IMR-90 (cell line): Measurements from ENCODE around the gene MSI2. TPM values are rescaled to one million over a fixed set of nuclear protein-coding genes. Genes with fewer than 3 reads are reported as not detected.

Source experiments
- ATAC-seq: fragments of 200-7000 bp; cut with Tn5 transposase; 2 replicates; pipeline ENCODE4 v1.9.1; 2020; ENCODE audit warnings: low read depth, mild to moderate bottlenecking, moderate library complexity
- BruUV-seq: library from RNA; stranded (reverse); fragments of 400-500 nt; replicated peaks from 2 replicates; lab custom pipeline; 2021; lab: Mats Ljungman, UMichigan
- CTCF ChIA-PET: fragments of 300-600 bp; formaldehyde crosslinking; extraction: SDS; loops from one replicate; lab custom pipeline; 2021; ENCODE audit warnings: antibody characterized with exemption; lab: Yijun Ruan, JAX
- POLR2A ChIA-PET: fragments of 300-600 bp; sonication (Branson Sonifier 250); formaldehyde crosslinking; loops from one replicate; lab custom pipeline; 2022; ENCODE audit warnings: antibody characterized with exemption; ENCODE audit not compliant: unreplicated experiment; lab: Charles Lee
- DNase-seq: peaks from one replicate; pipeline ENCODE4 v3.0.0; 2013
- H2AFZ ChIP-seq: replicated peaks from 2 replicates; pipeline ENCODE3; 2013; ENCODE audit warnings: low read length, mild to moderate bottlenecking; ENCODE audit not compliant: poor library complexity
- H2AK5ac ChIP-seq: 2 replicates; pipeline ENCODE4 v1.6.1; 2013; ENCODE audit warnings: low read depth, low read length, inconsistent platforms
- H2AK9ac ChIP-seq: replicated peaks from 2 replicates; pipeline ENCODE3; 2013; ENCODE audit warnings: mild to moderate bottlenecking, low read depth, low read length, moderate library complexity; ENCODE audit not compliant: poor library complexity
- H2BK120ac ChIP-seq: 2 replicates; pipeline ENCODE4 v1.6.1; 2013; ENCODE audit warnings: low read depth, low read length, inconsistent platforms
- H2BK15ac ChIP-seq: 3 replicates; pipeline ENCODE4 v1.6.1; 2013; ENCODE audit warnings: low read depth, low read length, inconsistent platforms
- H2BK20ac ChIP-seq: 2 replicates; pipeline ENCODE4 v1.6.1; 2013; ENCODE audit warnings: low read depth, mild to moderate bottlenecking, inconsistent platforms, low read length, moderate library complexity
- H2BK5ac ChIP-seq: 2 replicates; pipeline ENCODE4 v1.6.1; 2013; ENCODE audit warnings: mild to moderate bottlenecking, low read depth, low read length, inconsistent platforms; ENCODE audit not compliant: poor library complexity, severe bottlenecking
- H3K14ac ChIP-seq: replicated peaks from 2 replicates; pipeline ENCODE4 v1.6.1; 2013; ENCODE audit warnings: low read depth, low read length, inconsistent platforms
- H3K18ac ChIP-seq: 2 replicates; pipeline ENCODE4 v1.6.1; 2013; ENCODE audit warnings: low read depth, low read length, control low read depth
- H3K23ac ChIP-seq: 2 replicates; pipeline ENCODE4 v1.6.1; 2013; ENCODE audit warnings: low read depth, low read length, inconsistent platforms
- H3K27ac ChIP-seq: 2 replicates; pipeline ENCODE4 v1.5.1; 2013; ENCODE audit warnings: mild to moderate bottlenecking, control low read depth, low read length; ENCODE audit not compliant: insufficient read depth
- H3K27me3 ChIP-seq: 2 replicates; pipeline ENCODE4 v1.6.1; 2013; ENCODE audit warnings: low read length; ENCODE audit not compliant: control insufficient read depth, insufficient read depth
- H3K36me3 ChIP-seq: 2 replicates; pipeline ENCODE4 v1.6.1; 2013; ENCODE audit warnings: low read length, mixed read lengths; ENCODE audit not compliant: control insufficient read depth, insufficient read depth
- H3K4ac ChIP-seq: 2 replicates; pipeline ENCODE4 v1.6.1; 2013; ENCODE audit warnings: low read depth, low read length, inconsistent platforms
- H3K4me1 ChIP-seq: 2 replicates; pipeline ENCODE4 v1.6.1; 2013; ENCODE audit warnings: low read length, mixed read lengths; ENCODE audit not compliant: control insufficient read depth, insufficient read depth
- H3K4me2 ChIP-seq: 2 replicates; pipeline ENCODE4 v1.6.1; 2013; ENCODE audit warnings: low read depth, mild to moderate bottlenecking, control low read depth, low read length, moderate library complexity
- H3K4me3 ChIP-seq: 2 replicates; pipeline ENCODE4 v1.5.1; 2013; ENCODE audit warnings: low read depth, mild to moderate bottlenecking, control low read depth, low read length, moderate library complexity; ENCODE audit not compliant: insufficient read depth
- H3K56ac ChIP-seq: 2 replicates; pipeline ENCODE4 v1.6.1; 2013; ENCODE audit warnings: low read length, inconsistent platforms; ENCODE audit not compliant: insufficient read depth; ENCODE audit errors: extremely low read depth
- H3K79me1 ChIP-seq, 2 experiments: 2 replicates each; pipeline ENCODE4 v1.6.1; 2013; ENCODE audit warnings: low read length in 2 of 2, inconsistent platforms in 1 of 2, low read depth in 1 of 2
- H3K9ac ChIP-seq: 2 replicates; pipeline ENCODE4 v1.6.1; 2013; ENCODE audit warnings: low read depth, low read length, control low read depth
- H3K9me1 ChIP-seq: 2 replicates; pipeline ENCODE4 v1.6.1; 2013; ENCODE audit warnings: low read length, inconsistent platforms; ENCODE audit not compliant: insufficient read depth
- H3K9me3 ChIP-seq: 2 replicates; pipeline ENCODE4 v1.6.1; 2013; ENCODE audit warnings: low read length; ENCODE audit not compliant: control insufficient read depth, insufficient read depth
- H4K20me1 ChIP-seq: 2 replicates; pipeline ENCODE4 v1.6.1; 2013; ENCODE audit warnings: low read length, inconsistent platforms; ENCODE audit not compliant: insufficient read depth
- H4K5ac ChIP-seq: 2 replicates; pipeline ENCODE4 v1.6.1; 2013; ENCODE audit warnings: mild to moderate bottlenecking, low read depth, low read length, control low read depth
- H4K8ac ChIP-seq, 2 experiments: 2 replicates each; pipeline ENCODE4 v1.6.1; 2013; ENCODE audit warnings: low read depth in 2 of 2, low read length in 2 of 2, control low read depth in 1 of 2, inconsistent platforms in 1 of 2
- H4K91ac ChIP-seq: 2 replicates; pipeline ENCODE4 v1.6.1; 2013; ENCODE audit warnings: low read depth, low read length, inconsistent platforms; ENCODE audit not compliant: insufficient read depth
- BHLHE40 ChIP-seq: fragments of 150-350 bp; IDR thresholded peaks from 2 replicates; pipeline ENCODE4 v1.6.1; 2016; ENCODE audit warnings: mild to moderate bottlenecking, low read depth, low read length
- CHD1 ChIP-seq: IDR thresholded peaks from 2 replicates; pipeline ENCODE4 v1.6.1; 2012; ENCODE audit warnings: low read depth, low read length, improper control_type of control experiment
- CTCF ChIP-seq: conservative IDR thresholded peaks from 2 replicates; pipeline ENCODE4 v1.5.1; 2012; ENCODE audit warnings: mild to moderate bottlenecking, low read depth, low read length, improper control_type of control experiment
- ELK1 ChIP-seq: fragments of 150-350 bp; IDR thresholded peaks from 2 replicates; pipeline ENCODE4 v1.6.1; 2016; ENCODE audit warnings: low read depth, mild to moderate bottlenecking, low read length, moderate library complexity, borderline replicate concordance
- FOS ChIP-seq: fragments of 150-350 bp; IDR thresholded peaks from 2 replicates; pipeline ENCODE4 v1.6.1; 2016; ENCODE audit warnings: low read depth, low read length
- MAFK ChIP-seq: IDR thresholded peaks from 2 replicates; pipeline ENCODE4 v1.6.1; 2012; ENCODE audit warnings: low read depth, low read length, improper control_type of control experiment
- MXI1 ChIP-seq: IDR thresholded peaks from 2 replicates; pipeline ENCODE4 v1.6.1; 2012; ENCODE audit warnings: low read depth, mild to moderate bottlenecking, low read length, moderate library complexity, borderline replicate concordance
- NFE2L2 ChIP-seq: fragments of 150-350 bp; IDR thresholded peaks from 2 replicates; pipeline ENCODE4 v1.6.1; 2016; ENCODE audit warnings: low read depth, mild to moderate bottlenecking, low read length
- POLR2A ChIP-seq: IDR thresholded peaks from 2 replicates; pipeline ENCODE4 v1.6.1; 2012; ENCODE audit warnings: mild to moderate bottlenecking, low read depth, low read length
- RCOR1 ChIP-seq: IDR thresholded peaks from 2 replicates; pipeline ENCODE4 v1.6.1; 2012; ENCODE audit warnings: mild to moderate bottlenecking, low read length, improper control_type of control experiment; ENCODE audit not compliant: insufficient replicate concordance
- WGBS, 2 experiments: methylation state at CpG; one replicate each; pipeline versions ENCODE4 v1.1.5 to v1.1.7; 2013; ENCODE audit warnings: missing lambda C conversion rate in 2 of 2; ENCODE audit not compliant: insufficient read length in 1 of 2; ENCODE audit errors: extremely low coverage in 2 of 2; 5-methylcytosine and 5-hydroxymethylcytosine counted together
- dilution Hi-C: fragments of 300-500 bp; cut with HindIII; formaldehyde crosslinking; loops from one replicate; pipeline ENCODE4 v1.14.3; 2018; ENCODE audit warnings: low sequenced_read_pairs; ENCODE audit not compliant: unreplicated experiment
- in situ Hi-C: fragments of 300-500 bp; cut with MboI; formaldehyde crosslinking; loops from 3 replicates; pipeline ENCODE4 v1.14.3; 2019; ENCODE audit warnings: low sequenced_read_pairs, inconsistent platforms, mixed read lengths
- intact Hi-C: fragments of 100-400 bp; cut with micrococcal nuclease; formaldehyde crosslinking; loops from 2 replicates; pipeline ENCODE4 v1.10.0; 2022
- polyA plus RNA-seq, 3 experiments: library from polyadenylated mRNA; depleted of rRNA; stranded (reverse); fragments of >200 nt; gene quantifications; 2 replicates each; pipeline ENCODE4 v1.2.3, GENCODE V29; 2012; ENCODE audit warnings: low replicate concordance in 1 of 3
- total RNA-seq: library from RNA; depleted of rRNA; stranded (reverse); fragments of >200 nt; gene quantifications from 2 replicates; pipeline ENCODE4 v1.2.3, GENCODE V29; 2012
- TF ChIP-seq, protein P1 (sequence below): fragments of 150-350 bp; IDR thresholded peaks from 2 replicates; pipeline ENCODE4 v1.6.1; 2017; ENCODE audit warnings: mild to moderate bottlenecking, antibody characterized with exemption, low read length, low read depth

MSI2 gene
- total and polyA plus RNA-seq, 2 of the 4 experiments (the other 2 are of a cell fraction), result 13.0 to 16.0 TPM

GRCh38 chr17:57701124-57701523 is 444.8 kb downstream of the MSI2 start:
- no peak overlapping the region for H2BK20ac ChIP-seq
- H3K27ac ChIP-seq, result no peak overlapping the region
- no peak overlapping the region for H2BK15ac ChIP-seq
- DNase-seq, result no peak
- H4K8ac ChIP-seq, result no peak overlapping the region
- no peaks in the 10 kb centered on the region for H3K79me1 ChIP-seq
- no peak overlapping the region for H2BK120ac ChIP-seq
- H3K56ac ChIP-seq, result no peak overlapping the region
- no peak overlapping the region for H2AK5ac ChIP-seq
- H2BK5ac ChIP-seq, result no peak overlapping the region
- dilution Hi-C loops, result no loop called here
- ChIA-PET CTCF (interaction anchor here (0.6 kb wide), 1 partner anchor 1021 kb away, joined by 3 read pairs; no protein-coding TSS in a partner anchor), POLR2A (no interaction called here)
- no peak overlapping the region for H3K18ac ChIP-seq
- H3K4me1 ChIP-seq, result no peaks in the 10 kb centered on the region
- H4K5ac ChIP-seq, result no peak overlapping the region
- in situ Hi-C loops, result no loop called here
- H4K20me1 ChIP-seq, result no peaks in the 10 kb centered on the region
- no peak for TF ChIP-seq CTCF
- TF ChIP-seq BHLHE40, result no peak
- no peak for TF ChIP-seq RCOR1
- no peak for TF ChIP-seq ELK1
- TF ChIP-seq FOS, result no peak
- TF ChIP-seq POLR2A, result no peak
- TF ChIP-seq, protein P1, sequence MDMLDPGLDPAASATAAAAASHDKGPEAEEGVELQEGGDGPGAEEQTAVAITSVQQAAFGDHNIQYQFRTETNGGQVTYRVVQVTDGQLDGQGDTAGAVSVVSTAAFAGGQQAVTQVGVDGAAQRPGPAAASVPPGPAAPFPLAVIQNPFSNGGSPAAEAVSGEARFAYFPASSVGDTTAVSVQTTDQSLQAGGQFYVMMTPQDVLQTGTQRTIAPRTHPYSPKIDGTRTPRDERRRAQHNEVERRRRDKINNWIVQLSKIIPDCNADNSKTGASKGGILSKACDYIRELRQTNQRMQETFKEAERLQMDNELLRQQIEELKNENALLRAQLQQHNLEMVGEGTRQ, result no peak
- no peak for TF ChIP-seq CHD1
- no peak for TF ChIP-seq MXI1
- no peak for TF ChIP-seq MAFK
- TF ChIP-seq NFE2L2, result no peak
- BruUV-seq, result no TSS peak
- peaks cover 33% of the 10 kb centered on the region for H3K27me3 ChIP-seq
- no peak overlapping the region for H4K91ac ChIP-seq
- H3K9ac ChIP-seq, result no peak overlapping the region
- no CpG with 5 or more reads among the region's 5 CpGs for WGBS, 2 experiments
- H3K14ac ChIP-seq, result no peak overlapping the region
- no peaks in the 10 kb centered on the region for H3K9me3 ChIP-seq
- intact Hi-C loops, result no loop called here
- H2AK9ac ChIP-seq, result no peak overlapping the region
- no peak overlapping the region for H3K23ac ChIP-seq
- H3K4me2 ChIP-seq, result no peak overlapping the region
- H3K4ac ChIP-seq, result no peak overlapping the region
- H3K4me3 ChIP-seq, result no peak overlapping the region
- no peak for ATAC-seq
- H3K36me3 ChIP-seq, result no peaks in the 10 kb centered on the region
- H2AFZ ChIP-seq, result no peak overlapping the region
- H3K9me1 ChIP-seq, result no peaks in the 10 kb centered on the region; the same call in 1 of the 2 replicates
